Endothelial cell of umbilical vein (primary cell): ENCODE data around the gene ADAMTS17. TPM values are rescaled to one million over a fixed set of nuclear protein-coding genes. Genes with fewer than 3 reads are reported as not detected.

Experiments
- BruUV-seq: library from RNA; stranded (reverse); fragments of 400-500 nt; replicated peaks from 2 replicates; lab custom pipeline; 2021; lab: Mats Ljungman, UMichigan
- CTCF ChIA-PET: fragments of 300-600, 350-600 bp; sonication (Branson Sonifier 250); formaldehyde crosslinking; loops from one replicate; lab custom pipeline; 2021; ENCODE audit warnings: antibody characterized with exemption, inconsistent platforms; lab: Charles Lee
- POLR2A ChIA-PET: fragments of 300-600, 350-600 bp; sonication (Branson Sonifier 250); formaldehyde crosslinking; loops from one replicate; lab custom pipeline; 2021; ENCODE audit warnings: antibody characterized with exemption, inconsistent platforms; lab: Charles Lee
- DNase-seq: peaks from one replicate; pipeline ENCODE4 v3.0.0-alpha.2; 2011; ENCODE audit warnings: low read depth, low spot score
- FAIRE-seq: peaks from 2 replicates; lab custom pipeline; 2011; peaks lifted over from hg19 to GRCh38; lab: Jason Lieb, UNC
- H2AFZ ChIP-seq: 2 replicates; pipeline ENCODE4 v1.6.0; 2012; ENCODE audit warnings: low read depth, low read length, control low read depth, inconsistent platforms
- H3K27ac ChIP-seq: 2 replicates; pipeline ENCODE4 v1.5.1; 2011; ENCODE audit warnings: low read depth, mild to moderate bottlenecking, control low read depth, low read length, moderate library complexity; ENCODE audit not compliant: insufficient read depth
- H3K27me3 ChIP-seq, 2 experiments: 2 replicates each; pipeline versions ENCODE4 v1.6.0 to v1.6.1; 2011; ENCODE audit warnings: low read length in 2 of 2, mixed read lengths in 1 of 2; ENCODE audit not compliant: control insufficient read depth in 2 of 2, insufficient read depth in 2 of 2
- H3K36me3 ChIP-seq, 2 experiments: 2 replicates in 1 of 2; 3 replicates in 1 of 2; pipeline ENCODE4 v1.5.1; 2011; ENCODE audit warnings: low read length in 2 of 2, mild to moderate bottlenecking in 1 of 2, moderate library complexity in 1 of 2; ENCODE audit not compliant: control insufficient read depth in 2 of 2, insufficient read depth in 2 of 2; ENCODE audit errors: extremely low read depth in 1 of 2
- H3K4me1 ChIP-seq: 3 replicates; pipeline ENCODE4 v1.5.1; 2011; ENCODE audit warnings: mild to moderate bottlenecking, low read length; ENCODE audit not compliant: control insufficient read depth, insufficient read depth; ENCODE audit errors: extremely low read depth
- H3K4me2 ChIP-seq: 2 replicates; pipeline ENCODE4 v1.6.1; 2011; ENCODE audit warnings: low read length, control low read depth, mixed read lengths; ENCODE audit not compliant: insufficient read depth
- H3K4me3 ChIP-seq, 3 experiments: fragments of 200-600 bp in 1 of 3; sonication (generic), shearing (Covaris generic) in 1 of 3; replicated peaks in 1 of 3; 2 replicates each; pipeline ENCODE4 v1.5.1; 2011 to 2016; ENCODE audit warnings: control low read depth in 3 of 3, low read length in 3 of 3, mild to moderate bottlenecking in 2 of 3, inconsistent platforms in 1 of 3, low read depth in 1 of 3, moderate library complexity in 1 of 3; ENCODE audit not compliant: insufficient read depth in 1 of 3
- H3K79me2 ChIP-seq: 2 replicates; pipeline ENCODE4 v1.6.0; 2012; ENCODE audit warnings: low read length, inconsistent platforms; ENCODE audit not compliant: control insufficient read depth, insufficient read depth
- H3K9ac ChIP-seq: replicated peaks from 2 replicates; pipeline ENCODE3; 2011; ENCODE audit warnings: low read length, control low read depth; ENCODE audit not compliant: insufficient read depth; ENCODE audit errors: extremely low read depth
- H3K9me1 ChIP-seq: replicated peaks from 3 replicates; pipeline ENCODE4 v1.6.0; 2011; ENCODE audit warnings: mild to moderate bottlenecking, low read length; ENCODE audit not compliant: control insufficient read depth, insufficient read depth; ENCODE audit errors: extremely low read depth
- H3K9me3 ChIP-seq: replicated peaks from 2 replicates; pipeline ENCODE4 v1.5.1; 2012; ENCODE audit warnings: low read length, inconsistent platforms; ENCODE audit not compliant: control insufficient read depth, insufficient read depth
- H4K20me1 ChIP-seq: replicated peaks from 2 replicates; pipeline ENCODE3; 2011; ENCODE audit warnings: mild to moderate bottlenecking, low read length; ENCODE audit not compliant: control insufficient read depth, insufficient read depth; ENCODE audit errors: extremely low read depth
- EZH2 ChIP-seq: IDR thresholded peaks from 2 replicates; pipeline ENCODE4 v1.6.1; 2012; ENCODE audit warnings: borderline replicate concordance, low read depth, mild to moderate bottlenecking, moderate library complexity, low read length, inconsistent platforms; ENCODE audit not compliant: severe bottlenecking
- MAX ChIP-seq: IDR thresholded peaks from 2 replicates; pipeline ENCODE4 v1.6.1; 2011; ENCODE audit not compliant: insufficient read depth, insufficient read length
- POLR2A ChIP-seq: IDR thresholded peaks from 2 replicates; pipeline ENCODE4 v1.6.1; 2012; ENCODE audit warnings: low read depth, mild to moderate bottlenecking, control low read depth, low read length
- POLR2AphosphoS5 ChIP-seq: IDR thresholded peaks from 2 replicates; pipeline ENCODE4 v1.6.1; 2012; ENCODE audit warnings: low read depth, mild to moderate bottlenecking, control low read depth, low read length, moderate library complexity; ENCODE audit not compliant: insufficient read depth
- dilution Hi-C: fragments of 300-500 bp; cut with MboI; formaldehyde crosslinking; loops from one replicate; pipeline ENCODE4 v1.15.0; 2019; ENCODE audit warnings: low sequenced_read_pairs; ENCODE audit not compliant: extremely low pct_ligation_motif_present
- intact Hi-C: fragments of 100-400 bp; cut with micrococcal nuclease; formaldehyde crosslinking; loops from one replicate; pipeline ENCODE4 v1.10.0; 2022
- polyA plus RNA-seq, 4 experiments: library from polyadenylated mRNA; depleted of rRNA in 3 of 4; stranded (reverse) in 3 of 4; unstranded in 1 of 4; fragments of >200 nt; gene quantifications; 2 replicates each; pipeline versions ENCODE4 v1.2.1 to v1.2.3, GENCODE V29; 2011 to 2012; ENCODE audit warnings: missing spikeins in 1 of 4
- total RNA-seq: library from RNA; stranded (reverse); gene quantifications from 2 replicates; pipeline ENCODE4 v1.2.3, GENCODE V29; 2021
- TF ChIP-seq, protein P1 (sequence below), 2 donors: IDR thresholded peaks; 1 replicate in 1 of 2; 2 replicates in 1 of 2; pipeline ENCODE4 v1.5.1; 2011; ENCODE audit warnings: low read length in 2 of 2, mild to moderate bottlenecking in 2 of 2, moderate library complexity in 2 of 2, control low read depth in 1 of 2, inconsistent platforms in 1 of 2, low read depth in 1 of 2; ENCODE audit not compliant: insufficient read depth in 1 of 2; ENCODE audit errors: extremely low read depth in 1 of 2

ADAMTS17 gene
- total and polyA plus RNA-seq, 2 donors (not counting 3 experiments of a cell fraction or from before 2014, with no cell fraction given) = 0.12 TPM; not detected in 1

- H2AFZ ChIP-seq = no peak overlapping the region
Observed at GRCh38 chr15:100060276-100060926, 281.4 kb downstream of the ADAMTS17 start.

GRCh38 chr15:100059521-100059920 lies 282.3 kb downstream of the ADAMTS17 start:
- FAIRE-seq (no peak), DNase-seq (no peak)
- H3K4me3 ChIP-seq = no peak overlapping the region
- no peak overlapping the region for H3K4me2 ChIP-seq
- H3K36me3 ChIP-seq = no peaks in the 10 kb centered on the region
- intact Hi-C loops (no loop called here), dilution Hi-C loops (no loop called here)
- H3K79me2 ChIP-seq = no peaks in the 10 kb centered on the region
- H3K4me1 ChIP-seq = no peaks in the 10 kb centered on the region
- no peaks in the 10 kb centered on the region for H3K27me3 ChIP-seq
- no peak overlapping the region for H3K9ac ChIP-seq
- H2AFZ ChIP-seq = no peak overlapping the region
- ChIA-PET CTCF (no interaction called here), POLR2A (no interaction called here)
- H4K20me1 ChIP-seq = no peaks in the 10 kb centered on the region
- no peak for TF ChIP-seq EZH2
- no peak for TF ChIP-seq POLR2AphosphoS5
- TF ChIP-seq, protein P1, sequence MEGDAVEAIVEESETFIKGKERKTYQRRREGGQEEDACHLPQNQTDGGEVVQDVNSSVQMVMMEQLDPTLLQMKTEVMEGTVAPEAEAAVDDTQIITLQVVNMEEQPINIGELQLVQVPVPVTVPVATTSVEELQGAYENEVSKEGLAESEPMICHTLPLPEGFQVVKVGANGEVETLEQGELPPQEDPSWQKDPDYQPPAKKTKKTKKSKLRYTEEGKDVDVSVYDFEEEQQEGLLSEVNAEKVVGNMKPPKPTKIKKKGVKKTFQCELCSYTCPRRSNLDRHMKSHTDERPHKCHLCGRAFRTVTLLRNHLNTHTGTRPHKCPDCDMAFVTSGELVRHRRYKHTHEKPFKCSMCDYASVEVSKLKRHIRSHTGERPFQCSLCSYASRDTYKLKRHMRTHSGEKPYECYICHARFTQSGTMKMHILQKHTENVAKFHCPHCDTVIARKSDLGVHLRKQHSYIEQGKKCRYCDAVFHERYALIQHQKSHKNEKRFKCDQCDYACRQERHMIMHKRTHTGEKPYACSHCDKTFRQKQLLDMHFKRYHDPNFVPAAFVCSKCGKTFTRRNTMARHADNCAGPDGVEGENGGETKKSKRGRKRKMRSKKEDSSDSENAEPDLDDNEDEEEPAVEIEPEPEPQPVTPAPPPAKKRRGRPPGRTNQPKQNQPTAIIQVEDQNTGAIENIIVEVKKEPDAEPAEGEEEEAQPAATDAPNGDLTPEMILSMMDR (IDR thresholded peaks at IDR 0.05; ENCODE audit: extremely low read depth in 1 of 2, insufficient read depth in 1 of 2, low read depth in 1 of 2, low read length in 2 of 2) = no peak
- no peak for TF ChIP-seq MAX
- no peak overlapping the region for H3K27ac ChIP-seq
- H3K9me1 ChIP-seq = no peaks in the 10 kb centered on the region
- no peaks in the 10 kb centered on the region for H3K9me3 ChIP-seq
- no TSS peak for BruUV-seq

More at GRCh38 chr15:100060276-100060926, 281.4 kb downstream of the ADAMTS17 start:
- intact Hi-C loops (no loop called here), dilution Hi-C loops (no loop called here)
- no peak for FAIRE-seq
- Histone ChIP-seq H3K4me1 (no peaks in the 10 kb centered on the region), H3K27me3 (no peaks in the 10 kb centered on the region), H3K4me2 (no peak overlapping the region), H3K4me3 (no peak overlapping the region), H3K36me3 (no peaks in the 10 kb centered on the region), H3K9me1 (no peaks in the 10 kb centered on the region), H3K79me2 (no peaks in the 10 kb centered on the region), H3K27ac (no peak overlapping the region), H4K20me1 (no peaks in the 10 kb centered on the region), H3K9ac (no peak overlapping the region), H3K9me3 (no peaks in the 10 kb centered on the region)
- CTCF ChIA-PET = interaction anchor here (1.1 kb wide), 1 partner anchor 290 kb away, joined by 3 read pairs; no protein-coding TSS in a partner anchor
- no TSS peak for BruUV-seq
- DNase-seq = peak; percentile 9
- POLR2A ChIA-PET = no interaction called here
- no peak for TF ChIP-seq POLR2AphosphoS5
- TF ChIP-seq POLR2A = no peak
